AG09319 (cell line): Measurements from ENCODE around the gene STIM2.

Experiments
- DNase-seq: peaks from one replicate; pipeline ENCODE4 v3.0.0-alpha.2; 2010; ENCODE audit warnings: low read depth; ENCODE audit errors: extremely low read depth
- TF ChIP-seq, protein P1 (sequence below): IDR thresholded peaks from 2 replicates; pipeline ENCODE4 v1.5.1; 2011; ENCODE audit warnings: low read depth, mild to moderate bottlenecking, inconsistent platforms, low read length, moderate library complexity

STIM2 gene

DNA sequence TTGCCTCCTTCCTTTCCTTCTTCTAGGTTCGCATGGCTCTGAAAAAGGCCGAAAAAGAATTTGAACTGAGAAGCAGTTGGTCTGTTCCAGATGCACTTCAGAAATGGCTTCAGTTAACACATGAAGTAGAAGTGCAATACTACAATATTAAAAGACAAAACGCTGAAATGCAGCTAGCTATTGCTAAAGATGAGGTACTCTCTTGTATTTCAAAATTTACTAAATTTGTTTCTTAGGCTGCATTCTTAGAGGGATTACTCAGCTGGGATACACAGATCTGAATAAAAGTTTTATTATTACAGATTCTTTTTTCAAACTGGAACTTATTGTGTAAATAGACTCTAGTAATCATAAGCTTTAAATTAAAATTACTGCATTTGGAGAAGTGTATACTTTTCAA is 146.9 kb downstream of the STIM2 start:
- DNase-seq: no peak

DNA sequence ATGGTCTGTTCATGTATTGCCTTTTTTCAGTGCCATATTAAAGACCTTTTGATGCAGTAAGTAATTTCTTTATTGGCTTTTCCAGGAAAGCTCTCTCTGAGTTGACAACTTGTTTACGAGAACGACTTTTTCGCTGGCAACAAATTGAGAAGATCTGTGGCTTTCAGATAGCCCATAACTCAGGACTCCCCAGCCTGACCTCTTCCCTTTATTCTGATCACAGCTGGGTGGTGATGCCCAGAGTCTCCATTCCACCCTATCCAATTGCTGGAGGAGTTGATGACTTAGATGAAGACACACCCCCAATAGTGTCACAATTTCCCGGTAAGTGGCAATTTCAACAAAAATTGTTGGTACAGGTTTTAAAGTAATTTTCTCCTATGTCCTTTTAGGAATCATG is 148.0 kb downstream of the STIM2 start:
- TF ChIP-seq, protein P1, sequence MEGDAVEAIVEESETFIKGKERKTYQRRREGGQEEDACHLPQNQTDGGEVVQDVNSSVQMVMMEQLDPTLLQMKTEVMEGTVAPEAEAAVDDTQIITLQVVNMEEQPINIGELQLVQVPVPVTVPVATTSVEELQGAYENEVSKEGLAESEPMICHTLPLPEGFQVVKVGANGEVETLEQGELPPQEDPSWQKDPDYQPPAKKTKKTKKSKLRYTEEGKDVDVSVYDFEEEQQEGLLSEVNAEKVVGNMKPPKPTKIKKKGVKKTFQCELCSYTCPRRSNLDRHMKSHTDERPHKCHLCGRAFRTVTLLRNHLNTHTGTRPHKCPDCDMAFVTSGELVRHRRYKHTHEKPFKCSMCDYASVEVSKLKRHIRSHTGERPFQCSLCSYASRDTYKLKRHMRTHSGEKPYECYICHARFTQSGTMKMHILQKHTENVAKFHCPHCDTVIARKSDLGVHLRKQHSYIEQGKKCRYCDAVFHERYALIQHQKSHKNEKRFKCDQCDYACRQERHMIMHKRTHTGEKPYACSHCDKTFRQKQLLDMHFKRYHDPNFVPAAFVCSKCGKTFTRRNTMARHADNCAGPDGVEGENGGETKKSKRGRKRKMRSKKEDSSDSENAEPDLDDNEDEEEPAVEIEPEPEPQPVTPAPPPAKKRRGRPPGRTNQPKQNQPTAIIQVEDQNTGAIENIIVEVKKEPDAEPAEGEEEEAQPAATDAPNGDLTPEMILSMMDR: no peak
- no peak for DNase-seq

More for the DNA sequence above, 146.9 kb downstream of the STIM2 start:
- TF ChIP-seq, protein P1: no peak

DNA sequence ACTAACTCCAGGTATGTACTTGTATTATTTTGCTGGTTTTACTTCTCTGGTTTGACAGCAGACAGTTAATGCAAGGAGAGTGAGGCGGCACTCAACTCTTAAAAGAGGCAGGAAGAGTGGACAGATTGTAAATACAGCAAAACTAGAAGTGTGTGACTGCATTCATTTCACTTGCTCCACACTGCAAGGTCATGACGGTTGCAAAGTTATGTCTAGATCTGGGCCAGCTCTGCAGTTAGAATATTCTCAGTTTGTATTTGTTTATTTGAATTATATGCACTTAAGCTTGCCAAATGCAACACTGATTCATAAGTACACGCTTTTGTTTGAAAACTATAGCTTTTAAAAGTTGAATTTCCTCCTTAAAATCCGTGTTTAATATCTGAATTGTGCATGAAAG is 148.9 kb downstream of the STIM2 start:
- DNase-seq: peak; percentile 49
- TF ChIP-seq, protein P1: no peak

DNA sequence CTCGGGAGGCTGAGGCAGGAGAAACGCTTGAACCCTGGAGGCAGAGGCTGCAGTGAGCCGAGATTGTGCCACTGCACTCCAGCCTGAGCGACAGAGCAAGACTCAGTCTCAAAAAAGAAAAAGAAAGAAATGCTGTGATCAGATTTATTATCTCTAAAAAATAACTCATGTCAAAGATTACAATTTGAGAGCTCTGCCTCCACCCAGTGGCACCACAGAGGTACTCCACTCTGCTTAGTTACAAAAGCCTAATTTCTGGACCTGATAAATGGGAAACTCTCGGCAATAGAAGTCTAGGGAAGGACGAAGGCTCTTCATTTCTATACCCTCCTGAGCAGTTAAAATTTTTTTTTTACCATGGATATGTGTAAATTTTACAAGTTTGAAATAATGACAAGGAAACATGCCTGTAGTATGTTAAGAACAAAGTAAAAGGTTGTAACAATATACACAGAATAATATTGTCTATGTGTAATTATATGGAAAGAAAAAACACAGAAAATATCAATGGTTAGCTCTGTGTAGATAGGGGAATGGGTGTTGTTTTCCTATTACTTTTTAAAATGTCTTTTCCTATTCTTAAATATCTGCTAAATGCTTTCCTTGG is 149.8 kb downstream of the STIM2 start:
- peak; percentile 44 for DNase-seq

DNA sequence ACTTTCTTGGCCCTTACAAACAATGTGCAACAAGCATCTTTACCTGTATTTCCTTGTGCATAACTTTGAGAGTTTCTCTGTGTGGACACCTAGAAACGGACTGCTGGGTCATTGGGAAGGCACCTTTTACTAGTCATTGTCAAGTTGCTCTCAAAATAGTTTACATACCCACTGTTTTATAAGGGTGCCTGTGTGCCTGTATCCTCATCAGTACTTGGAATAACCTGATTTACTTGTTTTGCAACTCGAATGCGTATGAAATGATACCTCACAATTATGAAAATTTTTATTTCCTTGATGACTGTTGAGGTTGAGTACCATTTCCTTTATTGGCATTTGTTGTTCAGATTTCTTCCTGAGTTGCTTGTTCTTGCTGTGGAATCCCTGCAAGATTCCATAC is 150.8 kb downstream of the STIM2 start:
- no peak for DNase-seq
- TF ChIP-seq, protein P1: no peak

More for the DNA sequence above, 149.8 kb downstream of the STIM2 start:
- TF ChIP-seq, protein P1: peak; percentile 83

DNA sequence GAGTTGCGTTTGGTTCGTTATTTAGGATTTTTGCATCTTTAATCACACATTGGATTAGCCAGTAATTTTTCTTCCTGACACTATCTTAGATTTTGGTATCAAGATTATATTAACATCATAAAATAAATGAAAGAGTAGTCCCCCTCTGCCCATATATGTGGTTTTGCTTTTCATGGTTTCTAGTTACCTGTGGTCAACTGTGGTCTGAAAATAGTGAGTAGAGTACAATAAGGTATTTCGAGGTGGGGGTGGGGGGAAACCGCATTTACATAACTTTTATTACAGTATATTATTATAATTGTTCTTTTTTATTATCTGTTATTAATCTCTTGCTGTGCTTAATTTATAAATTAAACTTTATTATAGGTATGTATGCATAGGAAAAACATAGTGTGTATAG is 152.4 kb downstream of the STIM2 start:
- TF ChIP-seq, protein P1: no peak
- DNase-seq: no peak

DNA sequence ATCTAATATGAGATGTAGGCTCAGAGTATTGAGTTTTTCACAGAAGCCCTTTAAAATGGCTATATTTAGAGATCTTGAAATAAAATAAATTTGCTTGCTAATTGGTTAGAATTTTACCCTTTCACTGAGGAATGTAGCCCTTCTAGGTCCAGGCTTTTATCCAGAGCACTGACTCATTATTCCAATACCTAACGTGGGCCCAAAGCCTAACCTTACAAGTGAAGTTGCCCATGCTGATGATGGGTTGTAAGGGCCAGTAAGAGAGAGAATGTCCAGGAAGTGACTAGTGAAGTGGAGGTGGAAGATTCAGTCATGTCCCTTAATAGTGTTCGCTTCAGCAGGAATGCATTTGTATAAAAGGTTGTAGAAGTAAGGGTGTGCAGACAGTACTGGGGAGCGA is 155.9 kb downstream of the STIM2 start:
- DNase-seq: no peak
- TF ChIP-seq, protein P1: no peak
